Left lung (tissue), 10 donors: ENCODE measurements around the gene SLC35F5. TPM values are rescaled to one million over a fixed set of nuclear protein-coding genes. Genes with fewer than 3 reads are reported as not detected.
A peak's percentile ranks its signal among the peaks of the same experiment; 100 is the strongest.

Source experiments
- ATAC-seq: fragments of 200-7000 bp; cut with Tn5 transposase; one replicate; pipeline ENCODE4 v1.9.1; 2020; ENCODE audit warnings: moderate library complexity
- DNase-seq, 4 donors: peaks; one replicate each; pipeline ENCODE4 v3.0.0-alpha.2; 2013 to 2020
- H3K27ac ChIP-seq, 2 donors: fragments of 200-600 bp; sonication (generic) in 1 of 2; one replicate each; pipeline versions ENCODE4 v1.5.0 to v1.8.0; 2020 to 2021
- H3K27me3 ChIP-seq, 2 donors: fragments of 200-600 bp; sonication (generic) in 1 of 2; one replicate each; pipeline versions ENCODE4 v1.5.0 to v1.8.0; 2020 to 2021
- H3K36me3 ChIP-seq, 2 donors: fragments of 200-600 bp; sonication (generic) in 1 of 2; one replicate each; pipeline versions ENCODE4 v1.5.0 to v1.8.0; 2020 to 2021
- H3K4me1 ChIP-seq, 2 donors: fragments of 200-600 bp; one replicate each; pipeline ENCODE4 v1.8.0; 2021
- H3K4me3 ChIP-seq, 2 donors: fragments of 200-600 bp; sonication (generic) in 1 of 2; one replicate each; pipeline versions ENCODE4 v1.5.0 to v1.8.0; 2020 to 2021; ENCODE audit warnings: mild to moderate bottlenecking in 1 of 2
- H3K9me3 ChIP-seq, 2 donors: fragments of 200-600 bp; sonication (generic) in 1 of 2; one replicate each; pipeline versions ENCODE4 v1.5.0 to v1.8.0; 2020 to 2021
- intact Hi-C, 2 donors: fragments of 100-400 bp; cut with DNase I; formaldehyde crosslinking; loops; one replicate each; pipeline versions ENCODE4 v1.11.2 to v1.14.2; 2022
- polyA plus RNA-seq, 6 donors: library from polyadenylated mRNA; unstranded; fragments of 120-200 nt; gene quantifications; one replicate each; pipeline ENCODE4 v1.2.1, GENCODE V29; 2013; ENCODE audit not compliant: insufficient read length in 6 of 6
- total RNA-seq, 2 donors: library from RNA; stranded (reverse); fragmentation: NEBNext Ultra II Directional; extraction: Animal tissue kit (Norgen Biotek cat#: 25700); gene quantifications; one replicate each; pipeline ENCODE4 v1.2.1, GENCODE V29; 2021
- TF ChIP-seq, protein P1 (sequence below), 2 donors: fragments of 200-600 bp; sonication (generic) in 1 of 2; IDR thresholded peaks; one replicate each; pipeline versions ENCODE4 v1.5.0 to v1.8.0; 2021; ENCODE audit warnings: antibody characterized with exemption in 2 of 2
- donor health status: DM: no; HTN: yes; CAD: no.
- donor health status: DM: no; HTN: no; CAD: no.

SLC35F5 gene
- total and polyA plus RNA-seq, 8 donors = 75.7 to 111 (median 100) TPM

DNA sequence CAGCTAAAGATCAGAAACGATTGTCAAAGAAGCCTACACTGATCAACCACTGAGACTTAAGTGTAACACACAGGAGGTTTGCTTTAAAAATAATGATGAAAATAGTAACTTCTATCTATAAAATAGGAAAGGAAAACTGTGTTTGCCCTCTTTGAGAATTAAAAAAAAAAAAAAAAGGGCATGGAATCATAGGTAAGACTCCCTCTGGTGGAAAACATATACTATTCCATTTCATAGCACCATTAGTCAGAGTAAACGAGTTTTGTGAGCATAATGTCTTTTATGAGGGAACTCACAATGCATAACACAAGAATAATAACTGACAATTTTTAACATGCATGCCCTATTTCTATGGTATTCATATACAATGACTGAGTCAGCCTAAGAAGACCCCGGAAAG, 36.3 kb downstream of the SLC35F5 start:
- intact Hi-C loops = no loop called here
- Histone ChIP-seq H3K27ac (no peak overlapping the region), H3K36me3 (peaks cover 0 to 64% of the 10 kb centered on the region in 2 donors), H3K27me3 (no peaks in the 10 kb centered on the region), H3K9me3 (no peaks in the 10 kb centered on the region), H3K4me1 (no peaks in the 10 kb centered on the region), H3K4me3 (no peak overlapping the region)
- DNase-seq (no peak), ATAC-seq (peak; percentile 49)
- TF ChIP-seq, protein P1, sequence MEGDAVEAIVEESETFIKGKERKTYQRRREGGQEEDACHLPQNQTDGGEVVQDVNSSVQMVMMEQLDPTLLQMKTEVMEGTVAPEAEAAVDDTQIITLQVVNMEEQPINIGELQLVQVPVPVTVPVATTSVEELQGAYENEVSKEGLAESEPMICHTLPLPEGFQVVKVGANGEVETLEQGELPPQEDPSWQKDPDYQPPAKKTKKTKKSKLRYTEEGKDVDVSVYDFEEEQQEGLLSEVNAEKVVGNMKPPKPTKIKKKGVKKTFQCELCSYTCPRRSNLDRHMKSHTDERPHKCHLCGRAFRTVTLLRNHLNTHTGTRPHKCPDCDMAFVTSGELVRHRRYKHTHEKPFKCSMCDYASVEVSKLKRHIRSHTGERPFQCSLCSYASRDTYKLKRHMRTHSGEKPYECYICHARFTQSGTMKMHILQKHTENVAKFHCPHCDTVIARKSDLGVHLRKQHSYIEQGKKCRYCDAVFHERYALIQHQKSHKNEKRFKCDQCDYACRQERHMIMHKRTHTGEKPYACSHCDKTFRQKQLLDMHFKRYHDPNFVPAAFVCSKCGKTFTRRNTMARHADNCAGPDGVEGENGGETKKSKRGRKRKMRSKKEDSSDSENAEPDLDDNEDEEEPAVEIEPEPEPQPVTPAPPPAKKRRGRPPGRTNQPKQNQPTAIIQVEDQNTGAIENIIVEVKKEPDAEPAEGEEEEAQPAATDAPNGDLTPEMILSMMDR (IDR thresholded peaks at IDR 0.05) = peak in 1 of 2 donors; percentile 31

DNA sequence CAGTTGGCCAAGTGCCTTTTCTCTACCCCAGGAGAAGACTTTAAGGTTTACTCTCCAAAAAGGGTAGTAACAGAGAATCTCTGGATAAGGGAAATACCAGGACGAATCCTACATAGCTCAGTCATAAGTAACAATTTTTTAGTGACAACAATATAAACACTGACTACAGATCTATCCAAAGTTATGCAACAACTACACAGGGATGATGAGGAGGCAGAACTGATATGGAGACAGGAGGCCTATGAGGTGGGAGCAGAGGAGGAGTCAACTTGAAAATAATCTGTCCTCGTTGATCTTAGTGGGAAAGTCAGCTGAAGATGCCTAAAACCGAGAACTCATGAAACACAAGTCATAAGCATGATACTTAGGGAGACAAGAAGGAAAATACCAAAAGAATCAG, 40.2 kb downstream of the SLC35F5 start:
- H3K4me1 ChIP-seq = no peaks in the 10 kb centered on the region
- no peak overlapping the region for H3K4me3 ChIP-seq
- peak overlapping the region in 1 of 2 donors; percentile 34 for H3K27ac ChIP-seq
- DNase-seq = peak in 1 of 4 donors; percentile 45
- H3K36me3 ChIP-seq = peaks cover 0 to 66% of the 10 kb centered on the region in 2 donors
- TF ChIP-seq, protein P1 (IDR thresholded peaks at IDR 0.05) = no peak
- intact Hi-C loops = no loop called here
- no peaks in the 10 kb centered on the region for H3K27me3 ChIP-seq
- no peaks in the 10 kb centered on the region for H3K9me3 ChIP-seq
- ATAC-seq = peak; percentile 37

- H3K27me3 ChIP-seq = no peaks in the 10 kb centered on the region
- DNase-seq (no peak), ATAC-seq (no peak)
- no peaks in the 10 kb centered on the region for H3K9me3 ChIP-seq
- TF ChIP-seq, protein P1 (IDR thresholded peaks at IDR 0.05) = no peak
- H3K4me3 ChIP-seq = no peak overlapping the region
- no peaks in the 10 kb centered on the region for H3K4me1 ChIP-seq
- no peak overlapping the region for H3K27ac ChIP-seq
- intact Hi-C loops = no loop called here
- peaks cover 0 to 45% of the 10 kb centered on the region in 2 donors for H3K36me3 ChIP-seq
Measured at GRCh38 chr2:113712941-113713340, 43.5 kb downstream of the SLC35F5 start.

DNA sequence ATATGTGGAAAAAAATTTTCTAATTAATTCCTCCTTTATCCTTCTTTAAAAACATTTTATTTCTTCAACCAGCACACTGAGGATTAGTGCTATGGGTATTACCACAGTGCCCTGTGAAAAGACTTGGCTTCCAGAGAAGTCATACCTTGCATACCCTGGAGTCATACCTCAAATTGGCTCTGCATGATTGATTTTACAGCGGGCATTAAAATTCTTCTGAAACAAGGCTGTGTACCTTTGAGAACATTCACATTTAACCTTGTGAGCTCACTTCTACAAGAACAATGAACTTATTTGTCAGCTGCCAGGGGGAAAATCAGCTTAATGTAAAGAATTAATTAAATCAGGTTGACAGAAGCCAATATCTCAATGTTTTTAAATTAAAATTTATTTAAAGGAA, 44.6 kb downstream of the SLC35F5 start:
- H3K27ac ChIP-seq = no peak overlapping the region
- H3K4me1 ChIP-seq = no peaks in the 10 kb centered on the region
- TF ChIP-seq, protein P1 (IDR thresholded peaks at IDR 0.05) = no peak
- ATAC-seq (no peak), DNase-seq (no peak)
- H3K9me3 ChIP-seq = no peaks in the 10 kb centered on the region
- intact Hi-C loops = no loop called here
- H3K36me3 ChIP-seq = peaks cover 0 to 38% of the 10 kb centered on the region in 2 donors
- H3K27me3 ChIP-seq = no peaks in the 10 kb centered on the region
- H3K4me3 ChIP-seq = no peak overlapping the region

GRCh38 chr2:113709022-113709421, 47.4 kb downstream of the SLC35F5 start:
- peak; percentile 34 for ATAC-seq
- peaks cover 0 to 29% of the 10 kb centered on the region in 2 donors for H3K36me3 ChIP-seq
- H3K4me3 ChIP-seq = no peak overlapping the region
- DNase-seq = no peak
- TF ChIP-seq, protein P1 (IDR thresholded peaks at IDR 0.05) = no peak
- no peaks in the 10 kb centered on the region for H3K9me3 ChIP-seq
- no peaks in the 10 kb centered on the region for H3K4me1 ChIP-seq
- H3K27ac ChIP-seq = no peak overlapping the region
- intact Hi-C loops = no loop called here
- H3K27me3 ChIP-seq = no peaks in the 10 kb centered on the region
